Osteoblast (primary cell): ENCODE data around the gene STX1B. TPM values are rescaled to one million over a fixed set of nuclear protein-coding genes. Genes with fewer than 3 reads are reported as not detected.

Source experiments
- DNase-seq: peaks from one replicate; pipeline ENCODE4 v3.0.0; 2011; ENCODE audit warnings: low spot score, mixed read lengths; ENCODE audit not compliant: insufficient read length; ENCODE audit errors: missing footprints
- H2AFZ ChIP-seq: 2 replicates; pipeline ENCODE4 v1.6.0; 2011; ENCODE audit warnings: mild to moderate bottlenecking, low read length
- H3K27ac ChIP-seq: 2 replicates; pipeline ENCODE4 v1.5.1; 2011; ENCODE audit warnings: mild to moderate bottlenecking, low read depth, low read length, moderate library complexity
- H3K27me3 ChIP-seq: 2 replicates; pipeline ENCODE4 v1.6.0; 2012; ENCODE audit warnings: mild to moderate bottlenecking, control low read depth, inconsistent platforms, low read length, moderate library complexity; ENCODE audit not compliant: insufficient read depth
- H3K36me3 ChIP-seq: 2 replicates; pipeline ENCODE4 v1.5.1; 2011; ENCODE audit warnings: mild to moderate bottlenecking, low read length, control low read depth, moderate library complexity; ENCODE audit not compliant: insufficient read depth
- H3K4me1 ChIP-seq: 2 replicates; pipeline ENCODE4 v1.5.1; 2011; ENCODE audit warnings: mild to moderate bottlenecking, low read length, control low read depth, moderate library complexity; ENCODE audit not compliant: insufficient read depth
- H3K4me2 ChIP-seq: 2 replicates; pipeline ENCODE4 v1.6.0; 2011; ENCODE audit warnings: mild to moderate bottlenecking, low read length; ENCODE audit not compliant: insufficient read depth
- H3K4me3 ChIP-seq: fragments of 200-600 bp; sonication (generic); 3 replicates; pipeline ENCODE4 v1.5.1; 2012; ENCODE audit warnings: mild to moderate bottlenecking, low read length, inconsistent platforms; ENCODE audit not compliant: insufficient read depth
- H3K79me2 ChIP-seq: 2 replicates; pipeline ENCODE4 v1.6.0; 2012; ENCODE audit warnings: mild to moderate bottlenecking, low read length, control low read depth, inconsistent platforms; ENCODE audit not compliant: insufficient read depth
- H3K9me3 ChIP-seq: 2 replicates; pipeline ENCODE4 v1.5.1; 2011; ENCODE audit warnings: low read depth, low read length, control low read depth
- H4K20me1 ChIP-seq: 2 replicates; pipeline ENCODE4 v1.6.0; 2012; ENCODE audit warnings: mild to moderate bottlenecking, low read length, control low read depth; ENCODE audit not compliant: insufficient read depth
- total RNA-seq: library from RNA; depleted of rRNA; stranded (reverse); fragments of >200 nt; gene quantifications from 2 replicates; pipeline ENCODE4 v1.2.3, GENCODE V29; 2012
- TF ChIP-seq, protein P1 (sequence below): IDR thresholded peaks from 2 replicates; pipeline ENCODE4 v1.5.1; 2011; ENCODE audit warnings: mild to moderate bottlenecking, low read depth, low read length, moderate library complexity; ENCODE audit errors: extremely low read depth

STX1B gene
- total RNA-seq, 1 donor: 0.72 TPM

DNA sequence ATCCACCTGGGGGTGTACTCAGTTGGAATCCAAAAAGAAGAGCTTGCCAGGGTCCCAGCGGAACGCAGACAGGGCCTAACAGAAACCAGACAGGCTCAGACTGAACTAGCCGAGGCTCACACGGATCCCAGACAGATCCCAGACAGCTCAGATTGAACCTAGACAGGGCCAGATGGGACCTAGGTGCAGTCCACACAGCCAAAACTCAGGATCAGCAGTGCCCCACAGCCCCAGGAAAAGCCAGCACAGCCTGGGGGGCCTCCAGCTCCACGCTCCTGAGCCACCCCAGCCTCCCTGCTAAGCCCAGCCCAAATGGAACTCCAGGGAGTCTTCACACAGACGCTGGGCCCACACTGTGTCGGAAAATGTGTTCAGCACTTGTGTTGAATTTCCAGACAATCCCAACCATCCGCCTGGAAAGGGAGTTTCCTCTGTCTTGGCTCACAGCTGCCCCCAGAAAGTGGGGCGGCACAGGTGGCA is 7.5 kb downstream of the STX1B start:
- DNase-seq: peak; percentile 59
- H3K4me1 ChIP-seq: peaks cover 32% of the 10 kb centered on the region
- H3K27me3 ChIP-seq: no peaks in the 10 kb centered on the region
- no peaks in the 10 kb centered on the region for H3K9me3 ChIP-seq
- H3K27ac ChIP-seq: no peak overlapping the region
- no peaks in the 10 kb centered on the region for H4K20me1 ChIP-seq
- no peak overlapping the region for H2AFZ ChIP-seq
- TF ChIP-seq, protein P1, sequence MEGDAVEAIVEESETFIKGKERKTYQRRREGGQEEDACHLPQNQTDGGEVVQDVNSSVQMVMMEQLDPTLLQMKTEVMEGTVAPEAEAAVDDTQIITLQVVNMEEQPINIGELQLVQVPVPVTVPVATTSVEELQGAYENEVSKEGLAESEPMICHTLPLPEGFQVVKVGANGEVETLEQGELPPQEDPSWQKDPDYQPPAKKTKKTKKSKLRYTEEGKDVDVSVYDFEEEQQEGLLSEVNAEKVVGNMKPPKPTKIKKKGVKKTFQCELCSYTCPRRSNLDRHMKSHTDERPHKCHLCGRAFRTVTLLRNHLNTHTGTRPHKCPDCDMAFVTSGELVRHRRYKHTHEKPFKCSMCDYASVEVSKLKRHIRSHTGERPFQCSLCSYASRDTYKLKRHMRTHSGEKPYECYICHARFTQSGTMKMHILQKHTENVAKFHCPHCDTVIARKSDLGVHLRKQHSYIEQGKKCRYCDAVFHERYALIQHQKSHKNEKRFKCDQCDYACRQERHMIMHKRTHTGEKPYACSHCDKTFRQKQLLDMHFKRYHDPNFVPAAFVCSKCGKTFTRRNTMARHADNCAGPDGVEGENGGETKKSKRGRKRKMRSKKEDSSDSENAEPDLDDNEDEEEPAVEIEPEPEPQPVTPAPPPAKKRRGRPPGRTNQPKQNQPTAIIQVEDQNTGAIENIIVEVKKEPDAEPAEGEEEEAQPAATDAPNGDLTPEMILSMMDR: no peak
- H3K4me2 ChIP-seq: no peak overlapping the region
- H3K4me3 ChIP-seq: no peak overlapping the region
- no peaks in the 10 kb centered on the region for H3K79me2 ChIP-seq
- H3K36me3 ChIP-seq: no peaks in the 10 kb centered on the region

DNA sequence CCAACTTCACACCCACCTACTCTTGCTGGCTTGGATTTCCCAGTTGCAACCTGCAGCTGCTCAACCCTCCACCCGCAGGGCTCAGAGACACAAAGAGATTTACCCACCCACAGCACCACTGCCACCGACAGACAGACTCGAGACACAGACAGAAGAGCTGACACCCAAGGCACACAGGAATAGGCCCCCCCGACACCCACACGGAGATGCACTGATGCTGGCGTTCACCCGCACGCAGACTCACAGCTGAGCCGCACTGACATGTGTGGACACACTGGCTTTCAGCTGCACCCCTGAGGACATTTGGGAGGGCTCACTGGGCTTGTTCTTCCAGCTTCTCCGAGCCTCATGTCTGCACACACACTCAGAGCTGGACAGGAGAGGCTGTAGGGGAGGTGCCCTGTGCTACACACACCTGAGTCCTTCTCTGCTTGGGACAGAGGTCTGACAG is 8.2 kb downstream of the STX1B start:
- Histone ChIP-seq H3K27me3 (no peaks in the 10 kb centered on the region), H2AFZ (no peak overlapping the region), H4K20me1 (no peaks in the 10 kb centered on the region), H3K27ac (no peak overlapping the region), H3K9me3 (no peaks in the 10 kb centered on the region), H3K4me1 (peaks cover 35% of the 10 kb centered on the region), H3K36me3 (no peaks in the 10 kb centered on the region), H3K79me2 (no peaks in the 10 kb centered on the region), H3K4me2 (no peak overlapping the region), H3K4me3 (no peak overlapping the region)
- TF ChIP-seq, protein P1: no peak
- peak; percentile 81 for DNase-seq

DNA sequence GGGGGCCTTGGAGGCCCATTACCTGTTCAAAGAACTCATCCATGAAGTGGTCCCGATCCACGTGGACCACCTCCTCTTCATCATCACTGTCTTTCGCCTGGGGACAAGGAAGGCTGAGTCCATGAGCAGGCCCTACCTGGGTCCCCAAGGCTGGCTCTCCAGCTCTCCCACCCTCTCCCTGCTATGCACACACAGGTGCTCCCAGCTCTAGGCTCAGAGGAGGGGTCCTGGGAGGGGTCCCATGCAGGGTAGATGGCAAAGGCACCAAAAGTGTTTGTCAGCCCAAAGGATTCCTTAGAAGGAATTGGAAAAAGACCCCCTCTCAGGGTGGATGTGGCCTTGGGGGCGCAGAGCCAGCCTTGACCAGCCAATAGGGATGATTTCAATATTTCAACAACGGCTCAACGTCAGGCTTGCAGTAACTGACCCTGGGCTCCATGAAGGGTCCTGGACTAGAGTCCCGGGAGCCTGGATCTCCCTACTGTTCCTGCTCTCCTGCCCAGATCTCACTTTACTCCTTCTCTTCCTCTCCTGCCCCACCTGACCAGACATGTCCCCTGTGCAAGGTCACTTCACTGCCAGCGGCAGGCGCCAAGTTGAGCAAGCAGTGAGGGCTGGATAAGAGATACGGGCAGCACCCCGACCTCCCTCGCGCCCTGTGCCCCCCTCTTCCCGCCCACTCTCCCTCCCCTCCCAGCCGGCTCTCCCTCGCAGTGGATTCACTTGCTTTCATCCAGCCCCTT is 8.8 kb downstream of the STX1B start:
- no peaks in the 10 kb centered on the region for H3K9me3 ChIP-seq
- no peaks in the 10 kb centered on the region for H3K36me3 ChIP-seq
- TF ChIP-seq, protein P1: no peak
- H3K27me3 ChIP-seq: no peaks in the 10 kb centered on the region
- H3K4me1 ChIP-seq: peaks cover 35% of the 10 kb centered on the region
- H3K27ac ChIP-seq: no peak overlapping the region
- no peak overlapping the region for H3K4me2 ChIP-seq
- no peak overlapping the region for H3K4me3 ChIP-seq
- no peak overlapping the region for H2AFZ ChIP-seq
- no peaks in the 10 kb centered on the region for H3K79me2 ChIP-seq
- no peaks in the 10 kb centered on the region for H4K20me1 ChIP-seq
- peak; percentile 79 for DNase-seq

DNA sequence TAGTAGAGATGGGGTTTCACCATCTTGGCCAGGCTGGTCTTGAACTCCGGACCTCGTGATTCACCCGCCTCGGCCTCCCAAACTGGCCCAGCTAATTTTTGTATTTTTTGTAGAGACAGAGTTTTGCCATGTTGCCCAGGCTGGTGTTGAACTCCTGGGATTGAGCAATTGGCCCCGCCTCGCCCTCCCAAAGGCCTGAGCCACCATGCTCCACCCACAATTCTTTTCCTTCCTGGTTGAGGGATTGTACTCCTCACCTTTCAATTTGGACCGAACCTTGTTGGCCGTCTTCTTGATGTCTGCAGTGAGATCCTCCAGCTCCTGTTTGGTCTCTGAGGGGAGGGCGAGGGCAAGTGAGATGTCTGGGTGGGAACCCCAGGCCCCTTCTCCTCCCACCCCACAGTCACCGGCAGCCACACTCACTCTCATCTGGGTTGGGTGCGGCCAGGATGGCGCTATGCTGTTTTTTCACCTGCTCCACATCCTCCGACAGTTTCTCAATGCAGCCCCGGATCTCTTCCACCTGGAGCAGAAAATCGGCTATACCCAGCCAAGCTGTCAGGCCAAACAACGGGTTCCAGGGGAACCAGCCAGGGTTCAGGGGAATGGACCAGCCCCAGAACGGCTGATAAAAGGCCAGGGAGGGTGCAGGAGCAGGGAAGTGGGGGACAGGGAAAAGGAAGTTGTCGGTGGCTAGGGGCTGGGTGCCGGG is 9.6 kb downstream of the STX1B start:
- Histone ChIP-seq H3K27ac (no peak overlapping the region), H3K4me3 (no peak overlapping the region), H4K20me1 (no peaks in the 10 kb centered on the region), H3K9me3 (no peaks in the 10 kb centered on the region), H3K4me2 (no peak overlapping the region), H3K36me3 (no peaks in the 10 kb centered on the region), H2AFZ (no peak overlapping the region), H3K4me1 (peaks cover 29% of the 10 kb centered on the region), H3K27me3 (no peaks in the 10 kb centered on the region), H3K79me2 (no peaks in the 10 kb centered on the region)
- peak; percentile 75 for DNase-seq
- TF ChIP-seq, protein P1: no peak
